H1 (cell line): ENCODE measurements around the gene MEDAG. TPM values are rescaled to one million over a fixed set of nuclear protein-coding genes. Genes with fewer than 3 reads are reported as not detected.

ENCODE experiments used
- CTBP2 ChIP-seq: IDR thresholded peaks from 2 replicates; pipeline ENCODE4 v1.7.0; 2011; ENCODE audit warnings: borderline replicate concordance, mild to moderate bottlenecking, moderate library complexity, mixed read lengths, low read length; ENCODE audit not compliant: insufficient read depth, insufficient read length
- polyA plus RNA-seq, 7 experiments: library from polyadenylated mRNA; depleted of rRNA in 3 of 7; stranded (reverse) in 5 of 7; unstranded in 2 of 7; fragments of >200 nt in 5 of 7; fragments of 200-250 nt in 2 of 7; gene quantifications; 1 replicate in 5 of 7; 2 replicates in 1 of 7; 4 replicates in 1 of 7; pipeline versions ENCODE4 v1.2.1 to v1.2.3, GENCODE V29; 2011 to 2013; ENCODE audit warnings: missing spikeins in 2 of 7, mixed read lengths in 2 of 7
- total RNA-seq: library from RNA; stranded (reverse); fragmentation: NEBNext Ultra II Directional; extraction: Animal tissue kit (Norgen Biotek cat#: 25700); gene quantifications from 2 replicates; pipeline ENCODE4 v1.2.1, GENCODE V29; 2021

Gene MEDAG
- total and polyA plus RNA-seq, 2 of the 8 experiments (the other 6 are each of a cell fraction or from before 2014, with no cell fraction given), result 2.1 to 3.1 TPM

DNA sequence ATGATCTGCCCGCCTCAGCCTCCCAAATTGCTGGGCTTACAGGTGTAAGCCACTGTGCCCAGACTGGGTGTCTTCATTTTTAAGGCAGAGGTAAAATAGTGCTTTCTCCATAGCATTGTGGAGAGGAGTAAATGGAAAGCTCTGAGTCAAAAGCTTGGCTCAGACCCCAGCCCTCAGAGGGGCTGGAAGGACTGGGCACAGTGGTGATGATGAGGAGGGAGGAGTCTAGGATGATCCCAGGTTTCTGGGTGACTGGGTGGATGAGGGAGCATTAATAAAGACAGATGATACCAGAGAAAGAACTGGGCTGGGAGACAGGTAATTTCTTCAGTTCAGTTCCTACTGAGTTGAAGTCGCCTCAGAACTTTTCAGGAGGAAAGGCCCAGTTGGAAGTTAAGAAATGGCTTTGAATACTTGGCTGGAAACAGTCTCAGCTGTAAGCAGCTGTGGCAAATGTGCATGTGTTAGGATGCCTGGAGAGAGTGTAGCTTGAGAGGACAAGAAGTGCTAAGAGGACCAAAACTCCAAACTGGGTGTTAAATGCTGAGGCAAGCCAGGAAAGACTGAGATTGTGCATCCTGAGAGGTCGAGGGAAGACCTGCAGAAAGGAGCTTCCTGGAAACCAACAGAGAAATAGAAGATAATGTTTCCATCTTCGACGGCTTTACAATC, 37.1 kb upstream of the MEDAG start (continued):
- TF ChIP-seq CTBP2, result no peak
